Stimulated activated CD4-positive, alpha-beta T cell treated with anti-CD3 and anti-CD28 coated beads, Interleukin-4, amount 100 ng/mL, for 1 hour (primary cell): Measurements from ENCODE around the gene KIF4A.

Source experiments
- DNase-seq: peaks from one replicate; pipeline ENCODE4 v3.0.0-alpha.2; 2020

The KIF4A gene

GRCh38 chrX:70444946-70445656, 155.2 kb downstream of the KIF4A start:
- no peak for DNase-seq

- no peak for DNase-seq
These were observed 156.0 kb downstream of the KIF4A start for GRCh38 chrX:70445951-70446350.

- DNase-seq = no peak
These were observed 156.8 kb downstream of the KIF4A start for GRCh38 chrX:70446380-70447350.

- no peak for DNase-seq
These were observed 159.6 kb downstream of the KIF4A start for GRCh38 chrX:70449457-70449966.

GRCh38 chrX:70452143-70452733, 162.3 kb downstream of the KIF4A start:
- peak; percentile 58 for DNase-seq

- DNase-seq = no peak
These were observed 163.2 kb downstream of the KIF4A start for GRCh38 chrX:70453024-70453618.

GRCh38 chrX:70454441-70455365, 164.8 kb downstream of the KIF4A start:
- peak; percentile 65 for DNase-seq

- no peak for DNase-seq
These were observed 165.7 kb downstream of the KIF4A start for GRCh38 chrX:70455366-70456202.

GRCh38 chrX:70456256-70456655, 166.4 kb downstream of the KIF4A start:
- DNase-seq = no peak

GRCh38 chrX:70461026-70461425, 171.1 kb downstream of the KIF4A start:
- DNase-seq = no peak

- DNase-seq = no peak
These were observed 174.1 kb downstream of the KIF4A start for GRCh38 chrX:70464051-70464450.

- DNase-seq = no peak
These were observed 177.1 kb downstream of the KIF4A start for GRCh38 chrX:70466968-70467367.

GRCh38 chrX:70468709-70469108, 178.8 kb downstream of the KIF4A start:
- no peak for DNase-seq
